Measurements from ENCODE around the gene UGGT2. TPM values are rescaled to one million over a fixed set of nuclear protein-coding genes. Genes with fewer than 3 reads are reported as not detected.
"Not testable (repeated sequence)": the region's sequence is repeated elsewhere in the genome, so short reads cannot be mapped to it uniquely, and the experiment has no call there.

Gene UGGT2
- total RNA-seq, 1 experiment from 2014 or later: 34.5 TPM

DNA sequence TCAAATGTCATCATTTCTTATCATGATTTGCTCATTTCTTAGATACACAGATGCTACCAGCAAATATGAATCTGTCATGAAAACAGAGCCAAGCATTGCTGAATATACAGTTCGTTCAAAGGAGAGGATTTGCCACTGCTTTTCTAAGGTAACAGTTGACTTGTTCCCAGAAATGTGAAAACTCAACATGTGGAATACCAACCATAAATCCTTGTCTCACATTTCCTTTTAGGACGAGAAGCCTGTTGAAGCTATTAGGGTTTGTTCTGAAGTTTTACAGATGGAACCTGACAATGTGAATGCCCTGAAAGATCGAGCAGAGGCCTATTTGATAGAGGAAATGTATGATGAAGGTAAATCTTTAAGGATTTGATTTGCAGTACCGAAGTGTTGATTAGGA lies 289.6 kb downstream of the UGGT2 start:
- H3K23ac ChIP-seq (ENCODE audit: insufficient read length, low read depth, low read length): no peak overlapping the region
- no peaks in the 10 kb centered on the region for H3K4me1 ChIP-seq (ENCODE audit: insufficient read depth, low read length)
- H2AFZ ChIP-seq (ENCODE audit: low read length): no peak overlapping the region
- no peak overlapping the region for H2BK15ac ChIP-seq (ENCODE audit: low read depth, low read length)
- no CpG with 5 or more reads among the region's 4 CpGs for WGBS (ENCODE audit: extremely low coverage, insufficient read length, low lambda C conversion rate)
- no peak overlapping the region for H3T11ph ChIP-seq (ENCODE audit: low read length)
- no peak overlapping the region for H3K27ac Mint-ChIP-seq
- no peaks in the 10 kb centered on the region for H3K23me2 ChIP-seq (ENCODE audit: insufficient read length, low read depth, low read length, poor library complexity, severe bottlenecking)
- no peak overlapping the region for H4K5ac ChIP-seq (ENCODE audit: insufficient read length, low read depth, low read length)
- no peak overlapping the region for H3K4me2 ChIP-seq (ENCODE audit: insufficient read depth, insufficient read length, low read length)
- H4K91ac ChIP-seq (ENCODE audit: insufficient read length, low read depth, low read length): no peak overlapping the region
- H3K79me1 ChIP-seq (ENCODE audit: insufficient read depth, low read depth, low read length, poor library complexity, severe bottlenecking): no peaks in the 10 kb centered on the region
- H3K4me3 Mint-ChIP-seq: no peak overlapping the region
- no peak overlapping the region for H2BK5ac ChIP-seq (ENCODE audit: insufficient read length, low read length)
- H2AK5ac ChIP-seq (ENCODE audit: insufficient read length, low read length): no peak overlapping the region
- H3K9me3 Mint-ChIP-seq: no peaks in the 10 kb centered on the region
- no peak overlapping the region for H2BK20ac ChIP-seq (ENCODE audit: low read depth, low read length, poor library complexity, severe bottlenecking)
- H4K20me1 ChIP-seq (ENCODE audit: control insufficient read depth, insufficient read depth, insufficient read length): no peaks in the 10 kb centered on the region
- TF ChIP-seq, protein P1, sequence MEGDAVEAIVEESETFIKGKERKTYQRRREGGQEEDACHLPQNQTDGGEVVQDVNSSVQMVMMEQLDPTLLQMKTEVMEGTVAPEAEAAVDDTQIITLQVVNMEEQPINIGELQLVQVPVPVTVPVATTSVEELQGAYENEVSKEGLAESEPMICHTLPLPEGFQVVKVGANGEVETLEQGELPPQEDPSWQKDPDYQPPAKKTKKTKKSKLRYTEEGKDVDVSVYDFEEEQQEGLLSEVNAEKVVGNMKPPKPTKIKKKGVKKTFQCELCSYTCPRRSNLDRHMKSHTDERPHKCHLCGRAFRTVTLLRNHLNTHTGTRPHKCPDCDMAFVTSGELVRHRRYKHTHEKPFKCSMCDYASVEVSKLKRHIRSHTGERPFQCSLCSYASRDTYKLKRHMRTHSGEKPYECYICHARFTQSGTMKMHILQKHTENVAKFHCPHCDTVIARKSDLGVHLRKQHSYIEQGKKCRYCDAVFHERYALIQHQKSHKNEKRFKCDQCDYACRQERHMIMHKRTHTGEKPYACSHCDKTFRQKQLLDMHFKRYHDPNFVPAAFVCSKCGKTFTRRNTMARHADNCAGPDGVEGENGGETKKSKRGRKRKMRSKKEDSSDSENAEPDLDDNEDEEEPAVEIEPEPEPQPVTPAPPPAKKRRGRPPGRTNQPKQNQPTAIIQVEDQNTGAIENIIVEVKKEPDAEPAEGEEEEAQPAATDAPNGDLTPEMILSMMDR (conservative IDR thresholded peaks at IDR 0.05): no peak
- no peak for DNase-seq
- H3K36me3 Mint-ChIP-seq (ENCODE audit: insufficient read depth in 1 of 3, low read depth in 3 of 3): peaks cover 0 to 5% (median 0%) of the 10 kb centered on the region in 3 experiments; a peak in 3 of 7 replicates
- no peak overlapping the region for H3K56ac ChIP-seq (ENCODE audit: insufficient read length, low read depth, low read length)
- H3K4ac ChIP-seq (ENCODE audit: low read depth, low read length): no peak overlapping the region
- H3K27me3 Mint-ChIP-seq (ENCODE audit: low read depth): no peaks in the 10 kb centered on the region
- no peak overlapping the region for H4K8ac ChIP-seq (replicated peaks; ENCODE audit: insufficient read length, low read depth, low read length)
- no peak overlapping the region for H2BK120ac ChIP-seq (ENCODE audit: low read depth, low read length, poor library complexity, severe bottlenecking)
- no peaks in the 10 kb centered on the region for H3K4me1 Mint-ChIP-seq
- no peaks in the 10 kb centered on the region for H3K79me2 ChIP-seq (ENCODE audit: insufficient read depth, low read length)
- no peak overlapping the region for H3K18ac ChIP-seq (ENCODE audit: insufficient read length, low read depth, low read length)
- H3K27me3 ChIP-seq (ENCODE audit: insufficient read depth, low read length): no peaks in the 10 kb centered on the region
- no peak overlapping the region for H3K27ac ChIP-seq (ENCODE audit: insufficient read length, low read depth, low read length)
- H3K9ac ChIP-seq (ENCODE audit: extremely low read depth, insufficient read length, low read length): no peak overlapping the region
- no peaks in the 10 kb centered on the region for H3K9me3 ChIP-seq (ENCODE audit: control insufficient read depth, low read depth, low read length)
- no peak overlapping the region for H3K14ac ChIP-seq (ENCODE audit: insufficient read depth, low read length)
- H2BK12ac ChIP-seq (ENCODE audit: insufficient read length, low read depth, low read length): no peak overlapping the region

DNA sequence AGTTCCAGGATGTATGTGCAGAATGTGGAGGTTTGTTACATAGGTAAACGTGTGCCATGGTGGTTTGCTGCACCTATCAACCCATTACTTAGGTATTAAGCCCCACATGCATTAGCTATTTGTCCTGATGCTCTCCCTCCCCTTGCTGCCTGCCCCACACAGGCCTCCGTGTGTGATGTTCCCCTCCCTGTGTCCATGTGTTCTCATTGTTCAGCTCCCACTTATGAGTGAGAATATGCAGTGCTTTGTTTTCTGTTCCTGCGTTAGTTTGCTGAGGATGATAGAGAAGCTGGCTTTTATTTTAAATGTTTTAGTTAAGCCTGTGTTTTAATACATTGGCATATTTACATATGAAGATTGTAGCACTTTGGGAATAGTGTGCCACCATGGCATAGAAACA lies 290.6 kb downstream of the UGGT2 start:
- H3K27ac ChIP-seq (ENCODE audit: insufficient read length, low read depth, low read length); H3K4ac ChIP-seq (ENCODE audit: low read depth, low read length); H3K14ac ChIP-seq (ENCODE audit: insufficient read depth, low read length); H3K79me1 ChIP-seq (ENCODE audit: insufficient read depth, low read depth, low read length, poor library complexity, severe bottlenecking); H3K27ac Mint-ChIP-seq; H3T11ph ChIP-seq (ENCODE audit: low read length); H4K8ac ChIP-seq (replicated peaks; ENCODE audit: insufficient read length, low read depth, low read length); H2AK5ac ChIP-seq (ENCODE audit: insufficient read length, low read length); H3K4me1 ChIP-seq (ENCODE audit: insufficient read depth, low read length); H3K9me3 Mint-ChIP-seq; H2BK5ac ChIP-seq (ENCODE audit: insufficient read length, low read length); H3K36me3 Mint-ChIP-seq (ENCODE audit: insufficient read depth in 1 of 3, low read depth in 3 of 3); H3K23me2 ChIP-seq (ENCODE audit: insufficient read length, low read depth, low read length, poor library complexity, severe bottlenecking); H3K27me3 ChIP-seq (ENCODE audit: insufficient read depth, low read length); H3K9ac ChIP-seq (ENCODE audit: extremely low read depth, insufficient read length, low read length); H2AFZ ChIP-seq (ENCODE audit: low read length); H2BK12ac ChIP-seq (ENCODE audit: insufficient read length, low read depth, low read length); H3K79me2 ChIP-seq (ENCODE audit: insufficient read depth, low read length); H3K56ac ChIP-seq (ENCODE audit: insufficient read length, low read depth, low read length); H4K91ac ChIP-seq (ENCODE audit: insufficient read length, low read depth, low read length); H3K27me3 Mint-ChIP-seq (ENCODE audit: low read depth); H2BK20ac ChIP-seq (ENCODE audit: low read depth, low read length, poor library complexity, severe bottlenecking); H3K4me2 ChIP-seq (ENCODE audit: insufficient read depth, insufficient read length, low read length); DNase-seq; H4K5ac ChIP-seq (ENCODE audit: insufficient read length, low read depth, low read length); H3K9me3 ChIP-seq (ENCODE audit: control insufficient read depth, low read depth, low read length); H3K4me3 Mint-ChIP-seq; H2BK120ac ChIP-seq (ENCODE audit: low read depth, low read length, poor library complexity, severe bottlenecking); H3K23ac ChIP-seq (ENCODE audit: insufficient read length, low read depth, low read length); H3K18ac ChIP-seq (ENCODE audit: insufficient read length, low read depth, low read length); H4K20me1 ChIP-seq (ENCODE audit: control insufficient read depth, insufficient read depth, insufficient read length); H2BK15ac ChIP-seq (ENCODE audit: low read depth, low read length); H3K4me1 Mint-ChIP-seq: not testable (repeated sequence)
- WGBS (ENCODE audit: extremely low coverage, insufficient read length, low lambda C conversion rate): no CpG with 5 or more reads among the region's 3 CpGs
